Esophagus squamous epithelium (tissue), 4 donors: ENCODE results near the gene WNK1.

Experiments
- CTCF ChIP-seq, 6 experiments: fragments of 450-650 bp in 4 of 6; fragments of 200-600 bp in 2 of 6; sonication (generic) in 2 of 6; IDR thresholded peaks; one replicate each; pipeline ENCODE4 v1.5.1; 2016 to 2019; ENCODE audit warnings: antibody characterized with exemption in 6 of 6, mild to moderate bottlenecking in 4 of 6, moderate library complexity in 4 of 6
- POLR2A ChIP-seq, 4 donors: fragments of 450-650 bp; IDR thresholded peaks; one replicate each; pipeline ENCODE4 v1.6.1; 2017; ENCODE audit warnings: antibody characterized with exemption in 4 of 4, mild to moderate bottlenecking in 4 of 4, moderate library complexity in 3 of 4

GRCh38 chr12:946212-946611 lies 193.8 kb downstream of the WNK1 start:
- TF ChIP-seq CTCF (IDR thresholded peaks at IDR 0.05) (no peak), POLR2A (IDR thresholded peaks at IDR 0.05) (no peak)
